ENCODE results near the gene CKMT2. TPM values are rescaled to one million over a fixed set of nuclear protein-coding genes. Genes with fewer than 3 reads are reported as not detected.

The CKMT2 gene
- total and polyA plus RNA-seq, 2 experiments from 2014 or later = 5.0 to 7.8 TPM

DNA sequence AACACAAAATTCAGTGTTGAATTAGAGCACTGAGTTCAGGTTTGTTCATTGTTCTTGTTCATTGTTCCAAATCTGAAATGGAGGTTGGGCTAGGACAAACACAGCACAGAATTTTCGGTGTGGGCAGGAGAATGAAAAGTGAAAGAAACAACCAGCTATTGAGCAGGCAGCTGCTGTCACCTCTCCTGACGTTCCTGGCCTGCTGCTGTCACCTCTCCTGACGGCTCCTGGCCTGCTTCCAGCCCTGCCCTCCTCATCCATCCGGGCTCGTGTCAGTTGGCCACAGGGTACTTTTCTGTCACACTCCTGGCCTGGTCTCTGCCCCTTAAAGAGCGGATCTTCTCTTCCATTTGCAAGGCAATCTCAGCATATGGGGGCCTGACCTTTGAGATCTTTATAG lies 45.2 kb upstream of the CKMT2 start:
- no peaks in the 10 kb centered on the region for H4K20me1 ChIP-seq (ENCODE audit: insufficient read depth, poor library complexity, severe bottlenecking)
- WGBS (ENCODE audit: low lambda C conversion rate, missing lambda C conversion rate) = 70% methylated on average over 6 of the region's 6 CpGs
- H3K9me2 ChIP-seq (replicated peaks; ENCODE audit: insufficient read depth) = no peaks in the 10 kb centered on the region
- no peaks in the 10 kb centered on the region for H3K9me3 ChIP-seq (ENCODE audit: low read depth)
- H2AFZ ChIP-seq = no peak overlapping the region
- H3K79me2 ChIP-seq = no peaks in the 10 kb centered on the region
- TF ChIP-seq EZH2 (IDR thresholded peaks at IDR 0.05; ENCODE audit: borderline replicate concordance) (no peak), EZH2phosphoT487 (IDR thresholded peaks at IDR 0.05; ENCODE audit: low read depth, severe bottlenecking, unreplicated experiment) (no peak)
- TF ChIP-seq, protein P1, sequence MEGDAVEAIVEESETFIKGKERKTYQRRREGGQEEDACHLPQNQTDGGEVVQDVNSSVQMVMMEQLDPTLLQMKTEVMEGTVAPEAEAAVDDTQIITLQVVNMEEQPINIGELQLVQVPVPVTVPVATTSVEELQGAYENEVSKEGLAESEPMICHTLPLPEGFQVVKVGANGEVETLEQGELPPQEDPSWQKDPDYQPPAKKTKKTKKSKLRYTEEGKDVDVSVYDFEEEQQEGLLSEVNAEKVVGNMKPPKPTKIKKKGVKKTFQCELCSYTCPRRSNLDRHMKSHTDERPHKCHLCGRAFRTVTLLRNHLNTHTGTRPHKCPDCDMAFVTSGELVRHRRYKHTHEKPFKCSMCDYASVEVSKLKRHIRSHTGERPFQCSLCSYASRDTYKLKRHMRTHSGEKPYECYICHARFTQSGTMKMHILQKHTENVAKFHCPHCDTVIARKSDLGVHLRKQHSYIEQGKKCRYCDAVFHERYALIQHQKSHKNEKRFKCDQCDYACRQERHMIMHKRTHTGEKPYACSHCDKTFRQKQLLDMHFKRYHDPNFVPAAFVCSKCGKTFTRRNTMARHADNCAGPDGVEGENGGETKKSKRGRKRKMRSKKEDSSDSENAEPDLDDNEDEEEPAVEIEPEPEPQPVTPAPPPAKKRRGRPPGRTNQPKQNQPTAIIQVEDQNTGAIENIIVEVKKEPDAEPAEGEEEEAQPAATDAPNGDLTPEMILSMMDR (IDR thresholded peaks at IDR 0.05; ENCODE audit: poor library complexity) = no peak
- no peak overlapping the region for H3K4me2 ChIP-seq
- H3K4me1 ChIP-seq (ENCODE audit: insufficient read depth) = no peaks in the 10 kb centered on the region
- H3K36me3 ChIP-seq (replicated peaks; ENCODE audit: insufficient read depth, low read depth) = no peaks in the 10 kb centered on the region
- no peak overlapping the region for H3K27ac ChIP-seq
- no peak for DNase-seq (ENCODE audit: low spot score)
- no peak overlapping the region for H3K4me3 ChIP-seq
- H3K27me3 ChIP-seq = no peaks in the 10 kb centered on the region

DNA sequence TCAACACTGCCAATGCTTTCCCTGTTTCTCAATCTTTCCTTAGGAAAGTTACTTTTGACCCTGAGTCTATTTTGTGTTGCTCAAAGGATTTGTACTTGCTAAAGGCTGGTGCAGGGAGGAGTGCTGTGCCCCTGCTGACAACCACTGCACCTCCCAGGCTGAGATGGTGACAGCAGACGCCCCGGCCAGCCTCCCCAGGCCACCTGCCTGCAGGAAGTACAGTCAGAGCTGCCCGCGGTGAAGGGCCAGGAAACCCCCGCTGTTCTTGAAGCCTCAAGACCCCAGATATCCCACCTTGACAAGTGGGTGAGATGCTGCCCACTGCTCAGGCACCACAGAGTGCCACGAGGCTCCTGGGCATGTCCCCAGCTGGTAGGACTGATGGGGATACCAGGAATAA lies 44.2 kb upstream of the CKMT2 start:
- H3K36me3 ChIP-seq (replicated peaks; ENCODE audit: insufficient read depth, low read depth) = no peaks in the 10 kb centered on the region
- no peaks in the 10 kb centered on the region for H4K20me1 ChIP-seq (ENCODE audit: insufficient read depth, poor library complexity, severe bottlenecking)
- no peaks in the 10 kb centered on the region for H3K9me2 ChIP-seq (replicated peaks; ENCODE audit: insufficient read depth)
- no peaks in the 10 kb centered on the region for H3K4me1 ChIP-seq (ENCODE audit: insufficient read depth)
- no peaks in the 10 kb centered on the region for H3K27me3 ChIP-seq
- TF ChIP-seq EZH2 (IDR thresholded peaks at IDR 0.05; ENCODE audit: borderline replicate concordance) = no peak
- TF ChIP-seq, protein P1 (IDR thresholded peaks at IDR 0.05; ENCODE audit: poor library complexity) = no peak
- TF ChIP-seq EZH2phosphoT487 (IDR thresholded peaks at IDR 0.05; ENCODE audit: low read depth, severe bottlenecking, unreplicated experiment) = no peak
- 84% methylated on average over 6 of the region's 6 CpGs for WGBS (ENCODE audit: low lambda C conversion rate, missing lambda C conversion rate)
- H3K4me2 ChIP-seq = no peak overlapping the region
- H3K27ac ChIP-seq = no peak overlapping the region
- H3K9me3 ChIP-seq (ENCODE audit: low read depth) = no peaks in the 10 kb centered on the region
- H3K4me3 ChIP-seq = no peak overlapping the region
- H3K79me2 ChIP-seq = no peaks in the 10 kb centered on the region
- no peak overlapping the region for H2AFZ ChIP-seq
- DNase-seq (ENCODE audit: low spot score) = no peak

DNA sequence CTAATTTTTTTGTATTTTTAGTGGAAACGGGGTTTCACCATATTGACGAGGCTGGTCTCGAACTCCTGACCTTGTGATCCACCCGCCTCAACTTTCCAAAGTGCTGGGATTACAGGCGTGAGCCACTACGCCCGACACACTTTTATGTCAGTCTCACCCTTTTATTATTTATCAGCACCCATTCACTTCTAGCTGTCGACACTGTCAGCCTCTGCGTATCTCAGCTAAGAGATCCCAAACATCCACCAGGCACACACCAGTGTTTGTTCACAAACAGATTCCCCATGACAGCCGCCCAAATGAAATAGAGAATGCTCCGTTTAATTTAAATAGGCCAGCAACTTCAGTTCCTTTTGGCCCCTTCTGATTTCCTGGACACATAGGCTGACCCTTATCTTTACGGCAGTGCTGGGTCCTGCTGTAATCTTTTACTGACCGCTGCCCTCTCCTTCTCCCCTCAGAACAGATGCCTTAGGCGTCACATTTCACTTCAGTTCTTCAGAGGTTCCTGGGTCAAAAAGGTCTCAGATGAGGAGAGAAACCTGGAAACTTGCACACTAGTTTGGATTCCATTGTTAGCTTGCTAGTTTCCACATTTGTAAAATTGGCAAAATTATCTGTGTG lies 43.1 kb upstream of the CKMT2 start:
- TF ChIP-seq, protein P1 (IDR thresholded peaks at IDR 0.05; ENCODE audit: poor library complexity) = no peak
- TF ChIP-seq EZH2 (IDR thresholded peaks at IDR 0.05; ENCODE audit: borderline replicate concordance) = no peak
- Histone ChIP-seq H3K27me3 (no peaks in the 10 kb centered on the region), H3K9me2 (replicated peaks; ENCODE audit: insufficient read depth) (no peaks in the 10 kb centered on the region), H3K27ac (no peak overlapping the region), H3K36me3 (replicated peaks; ENCODE audit: insufficient read depth, low read depth) (no peaks in the 10 kb centered on the region), H4K20me1 (ENCODE audit: insufficient read depth, poor library complexity, severe bottlenecking) (no peaks in the 10 kb centered on the region), H3K9me3 (ENCODE audit: low read depth) (no peaks in the 10 kb centered on the region), H3K4me1 (ENCODE audit: insufficient read depth) (no peaks in the 10 kb centered on the region), H3K4me2 (no peak overlapping the region), H2AFZ (no peak overlapping the region), H3K79me2 (no peaks in the 10 kb centered on the region), H3K4me3 (no peak overlapping the region)
- no peak for DNase-seq (ENCODE audit: low spot score)
- WGBS (ENCODE audit: low lambda C conversion rate, missing lambda C conversion rate) = 63% methylated on average over 14 of the region's 14 CpGs

Measured in hepatocyte (in vitro differentiated cells).